GM12878 (cell line): Measurements from ENCODE around the gene ZDHHC11. TPM values are rescaled to one million over a fixed set of nuclear protein-coding genes. Genes with fewer than 3 reads are reported as not detected.

ENCODE experiments used
- ATAC-seq: fragments of 200-7000 bp; cut with Tn5 transposase; 3 replicates; pipeline ENCODE4 v1.9.1; 2020; ENCODE audit warnings: mild to moderate bottlenecking, moderate library complexity
- BruUV-seq: library from RNA; stranded (reverse); fragments of 400-500 nt; replicated peaks from 2 replicates; lab custom pipeline; 2021; lab: Mats Ljungman, UMichigan
- CTCF ChIA-PET: fragments of 300-600 bp; sonication (Branson Sonifier 250); formaldehyde crosslinking; extraction: SDS; loops from one replicate; lab custom pipeline; 2021; ENCODE audit warnings: inconsistent platforms; lab: Yijun Ruan, JAX
- POLR2A ChIA-PET: fragments of 350-600 bp; formaldehyde crosslinking; extraction: SDS; loops from one replicate; lab custom pipeline; 2021; ENCODE audit warnings: inconsistent platforms; lab: Charles Lee
- RAD21 ChIA-PET: fragments of 300-600 bp; sonication (Branson Sonifier 250); formaldehyde crosslinking; loops from one replicate; lab custom pipeline; 2023; ENCODE audit warnings: antibody characterized with exemption; ENCODE audit not compliant: unreplicated experiment; lab: Charles Lee
- SMC1A ChIA-PET: fragments of 300-600 bp; sonication (Branson Sonifier 250); formaldehyde crosslinking; loops from one replicate; lab custom pipeline; 2023; ENCODE audit not compliant: unreplicated experiment, uncharacterized antibody; lab: Charles Lee
- DNase-seq: peaks from one replicate; pipeline ENCODE4 v3.0.0-alpha.2; 2011; ENCODE audit warnings: low read depth, low spot score
- FAIRE-seq: peaks from 3 replicates; lab custom pipeline; 2011; peaks lifted over from hg19 to GRCh38; lab: Jason Lieb, UNC
- H2AFZ ChIP-seq: 2 replicates; pipeline ENCODE4 v1.6.0; 2011; ENCODE audit warnings: low read depth, low read length, control low read depth; ENCODE audit not compliant: control insufficient read depth
- H3K27ac ChIP-seq: 2 replicates; pipeline ENCODE4 v1.5.1; 2011; ENCODE audit warnings: control low read depth; ENCODE audit not compliant: control insufficient read depth, insufficient read depth
- H3K27me3 ChIP-seq, 2 experiments: replicated peaks in 1 of 2; 2 replicates each; pipeline versions ENCODE4 v1.6.0 to v1.6.1; 2011; ENCODE audit warnings: low read length in 1 of 2; ENCODE audit not compliant: control insufficient read depth in 2 of 2, insufficient read depth in 2 of 2
- H3K36me3 ChIP-seq, 2 experiments: 2 replicates each; pipeline ENCODE4 v1.5.1; 2011; ENCODE audit warnings: low read length in 1 of 2; ENCODE audit not compliant: control insufficient read depth in 2 of 2, insufficient read depth in 2 of 2
- H3K4me1 ChIP-seq: 2 replicates; pipeline ENCODE4 v1.6.1; 2011; ENCODE audit warnings: mild to moderate bottlenecking, low read length, moderate library complexity, mixed read lengths; ENCODE audit not compliant: control insufficient read depth, insufficient read depth
- H3K4me2 ChIP-seq: 2 replicates; pipeline ENCODE4 v1.6.0; 2011; ENCODE audit warnings: control low read depth; ENCODE audit not compliant: control insufficient read depth, insufficient read depth
- H3K4me3 ChIP-seq: fragments of 200-600 bp; sonication (generic); 2 replicates; pipeline ENCODE4 v1.5.1; 2016
- H3K79me2 ChIP-seq: 2 replicates; pipeline ENCODE4 v1.6.0; 2011; ENCODE audit warnings: low read length; ENCODE audit not compliant: control insufficient read depth, insufficient read depth
- H3K9ac ChIP-seq: 2 replicates; pipeline ENCODE4 v1.8.0; 2011; ENCODE audit warnings: low read length, control low read depth, mixed read lengths; ENCODE audit not compliant: control insufficient read depth, insufficient read depth
- H3K9me3 ChIP-seq: replicated peaks from 3 replicates; pipeline ENCODE4 v1.5.1; 2011; ENCODE audit warnings: mild to moderate bottlenecking, low read length; ENCODE audit not compliant: control insufficient read depth, insufficient read depth
- H4K20me1 ChIP-seq: 2 replicates; pipeline ENCODE4 v1.6.0; 2011; ENCODE audit not compliant: control insufficient read depth, insufficient read depth
- ATF2 ChIP-seq: IDR thresholded peaks from 2 replicates; pipeline ENCODE4 v1.6.1; 2012; ENCODE audit warnings: low read length, inconsistent platforms
- ATF7 ChIP-seq: fragments of 450-650 bp; IDR thresholded peaks from 2 replicates; pipeline ENCODE4 v1.6.1; 2016; ENCODE audit warnings: low read depth, mild to moderate bottlenecking
- CBFB ChIP-seq: IDR thresholded peaks from 2 replicates; pipeline ENCODE4 v1.6.1; 2016; ENCODE audit warnings: antibody characterized with exemption, low read depth
- CHD4 ChIP-seq: fragments of 200-600 bp; sonication (generic); IDR thresholded peaks from 2 replicates; pipeline ENCODE4 v1.6.1; 2016; ENCODE audit warnings: mild to moderate bottlenecking
- E2F4 ChIP-seq: IDR thresholded peaks from 2 replicates; pipeline ENCODE4 v1.6.1; 2012; ENCODE audit warnings: low read depth, low read length, improper control_type of control experiment
- E4F1 ChIP-seq: fragments of 450-650 bp; IDR thresholded peaks from 2 replicates; pipeline ENCODE4 v1.6.1; 2018; ENCODE audit warnings: borderline replicate concordance, mild to moderate bottlenecking; ENCODE audit not compliant: partially characterized antibody
- ELK1 ChIP-seq: IDR thresholded peaks from 2 replicates; pipeline ENCODE4 v1.6.1; 2012; ENCODE audit warnings: low read depth, low read length, improper control_type of control experiment
- HSF1 ChIP-seq: fragments of 150-350 bp; IDR thresholded peaks from 2 replicates; pipeline ENCODE4 v1.6.1; 2014; ENCODE audit warnings: mild to moderate bottlenecking, low read depth, low read length
- MTA3 ChIP-seq: IDR thresholded peaks from 2 replicates; pipeline ENCODE4 v1.6.1; 2012; ENCODE audit warnings: low read length, inconsistent platforms, borderline replicate concordance
- NRF1 ChIP-seq: conservative IDR thresholded peaks from 2 replicates; pipeline ENCODE4 v1.6.1; 2011; ENCODE audit warnings: mild to moderate bottlenecking, low read depth, low read length, improper control_type of control experiment
- PML ChIP-seq: IDR thresholded peaks from 2 replicates; pipeline ENCODE4 v1.6.1; 2012; ENCODE audit warnings: low read length, inconsistent platforms
- RBBP5 ChIP-seq: fragments of 200-600 bp; sonication (generic); conservative IDR thresholded peaks from 2 replicates; pipeline ENCODE4 v1.6.1; 2016
- RELA ChIP-seq: fragments of 450-650 bp; IDR thresholded peaks from 2 replicates; pipeline ENCODE4 v1.8.0; 2014; ENCODE audit warnings: borderline replicate concordance; ENCODE audit not compliant: partially characterized antibody
- SIX5 ChIP-seq: IDR thresholded peaks from 2 replicates; pipeline ENCODE4 v1.6.1; 2011; ENCODE audit warnings: mild to moderate bottlenecking, low read depth, low read length, moderate library complexity; ENCODE audit not compliant: severe bottlenecking
- USF1 ChIP-seq: IDR thresholded peaks from 2 replicates; pipeline ENCODE4 v1.6.1; 2011; ENCODE audit warnings: borderline replicate concordance, low read depth, mild to moderate bottlenecking, moderate library complexity, mixed read lengths, low read length; ENCODE audit not compliant: insufficient read depth; ENCODE audit errors: extremely low read length
- WRNIP1 ChIP-seq: IDR thresholded peaks from 2 replicates; pipeline ENCODE4 v1.6.1; 2011; ENCODE audit warnings: low read depth, low read length, improper control_type of control experiment, borderline replicate concordance
- ZBED1 ChIP-seq: IDR thresholded peaks from 2 replicates; pipeline ENCODE4 v1.6.1; 2016; ENCODE audit warnings: borderline replicate concordance
- WGBS: methylation state at CpG from one replicate; pipeline ENCODE4 v1.1.6; 2016; ENCODE audit warnings: low lambda C conversion rate; ENCODE audit not compliant: insufficient replicate concordance, insufficient coverage; ENCODE audit errors: missing lambda C conversion rate; 5-methylcytosine and 5-hydroxymethylcytosine counted together
- in situ Hi-C: fragments of 300-500 bp; cut with MboI; formaldehyde crosslinking; loops from 9 replicates; pipeline ENCODE4 v1.14.3; 2018; ENCODE audit warnings: mixed read lengths
- intact Hi-C: fragments of 100-400 bp; cut with micrococcal nuclease; formaldehyde crosslinking; loops from one replicate; pipeline ENCODE4 v1.14.2; 2022; ENCODE audit not compliant: unreplicated experiment
- polyA plus RNA-seq, 11 experiments: library from polyadenylated mRNA; depleted of rRNA in 4 of 11; unstranded in 6 of 11; stranded (reverse) in 5 of 11; fragments of >200 nt; fragmentation: Nextera tagmentation in 4 of 11; fragmentation: Illumina TruSeq in 1 of 11; extraction: Ambion mirVana in 4 of 11; extraction: Trizol in 1 of 11; gene quantifications; 1 replicate in 1 of 11; 2 replicates in 10 of 11; pipeline versions ENCODE4 v1.2.1 to v1.2.3, GENCODE V29; 2011 to 2016; ENCODE audit warnings: inconsistent platforms in 2 of 11, missing spikeins in 2 of 11, low read depth in 1 of 11
- total RNA-seq, 4 experiments: library from RNA; depleted of rRNA in 3 of 4; stranded (reverse); fragments of >200 nt in 3 of 4; fragmentation: Illumina TruSeq in 1 of 4; extraction: Trizol in 1 of 4; gene quantifications; 2 replicates each; pipeline versions ENCODE4 v1.2.1 to v1.2.3, GENCODE V29; 2013 to 2021

Gene ZDHHC11
- total and polyA plus RNA-seq, 10 of the 15 experiments (the other 5 are each of a cell fraction or from before 2014, with no cell fraction given), result 0.04 to 1.4 (median 0.30) TPM

- Histone ChIP-seq H3K9me3 (no peaks in the 10 kb centered on the region), H3K27me3 (no peaks in the 10 kb centered on the region), H3K27ac (no peak overlapping the region), H3K4me1 (no peaks in the 10 kb centered on the region), H3K4me3 (no peak overlapping the region), H3K36me3 (no peaks in the 10 kb centered on the region), H4K20me1 (no peaks in the 10 kb centered on the region), H3K4me2 (no peak overlapping the region), H3K9ac (no peak overlapping the region), H3K79me2 (no peaks in the 10 kb centered on the region), H2AFZ (no peak overlapping the region)
- ChIA-PET SMC1A (no interaction called here), CTCF (no interaction called here), RAD21 (no interaction called here), POLR2A (no interaction called here)
- intact Hi-C loops, result loop anchor here (2.0 kb wide), 1 partner anchor 97 kb away; no protein-coding TSS in a partner anchor
- in situ Hi-C loops, result loop anchor here (5.0 kb wide), 1 partner anchor 99 kb away; no protein-coding TSS in a partner anchor
- no peak for FAIRE-seq
- BruUV-seq, result no TSS peak
- 86% methylated on average over 16 of the region's 16 CpGs for WGBS
- ATAC-seq, result no peak
- no peak for DNase-seq
- TF ChIP-seq USF1, result no peak
- TF ChIP-seq E4F1, result no peak
- TF ChIP-seq ATF7, result no peak
- no peak for TF ChIP-seq HSF1
- TF ChIP-seq CHD4, result no peak
- no peak for TF ChIP-seq ELK1
- TF ChIP-seq MTA3, result no peak
- no peak for TF ChIP-seq NRF1
- TF ChIP-seq PML, result no peak
- TF ChIP-seq WRNIP1, result no peak
- no peak for TF ChIP-seq RELA
- TF ChIP-seq ZBED1, result no peak
- no peak for TF ChIP-seq RBBP5
- TF ChIP-seq E2F4, result no peak
- TF ChIP-seq CBFB, result no peak
- TF ChIP-seq ATF2, result no peak
- TF ChIP-seq SIX5, result no peak
Observed at GRCh38 chr5:851553-851952, 767 bp upstream of the ZDHHC11 start.
